Measurements from ENCODE around the gene NUDT7.
A peak's percentile ranks its signal among the peaks of the same experiment; 100 is the strongest.

NUDT7 gene

GRCh38 chr16:77732241-77732946 lies 10.1 kb downstream of the NUDT7 start:
- H3K4me3 ChIP-seq (ENCODE audit: severe bottlenecking): no peak overlapping the region
- TF ChIP-seq, protein P1, sequence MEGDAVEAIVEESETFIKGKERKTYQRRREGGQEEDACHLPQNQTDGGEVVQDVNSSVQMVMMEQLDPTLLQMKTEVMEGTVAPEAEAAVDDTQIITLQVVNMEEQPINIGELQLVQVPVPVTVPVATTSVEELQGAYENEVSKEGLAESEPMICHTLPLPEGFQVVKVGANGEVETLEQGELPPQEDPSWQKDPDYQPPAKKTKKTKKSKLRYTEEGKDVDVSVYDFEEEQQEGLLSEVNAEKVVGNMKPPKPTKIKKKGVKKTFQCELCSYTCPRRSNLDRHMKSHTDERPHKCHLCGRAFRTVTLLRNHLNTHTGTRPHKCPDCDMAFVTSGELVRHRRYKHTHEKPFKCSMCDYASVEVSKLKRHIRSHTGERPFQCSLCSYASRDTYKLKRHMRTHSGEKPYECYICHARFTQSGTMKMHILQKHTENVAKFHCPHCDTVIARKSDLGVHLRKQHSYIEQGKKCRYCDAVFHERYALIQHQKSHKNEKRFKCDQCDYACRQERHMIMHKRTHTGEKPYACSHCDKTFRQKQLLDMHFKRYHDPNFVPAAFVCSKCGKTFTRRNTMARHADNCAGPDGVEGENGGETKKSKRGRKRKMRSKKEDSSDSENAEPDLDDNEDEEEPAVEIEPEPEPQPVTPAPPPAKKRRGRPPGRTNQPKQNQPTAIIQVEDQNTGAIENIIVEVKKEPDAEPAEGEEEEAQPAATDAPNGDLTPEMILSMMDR (IDR thresholded peaks at IDR 0.05; ENCODE audit: poor library complexity, severe bottlenecking): no peak
- no peak overlapping the region for H3K27ac ChIP-seq (ENCODE audit: poor library complexity, severe bottlenecking)
- ATAC-seq (ENCODE audit: low read depth): peak; percentile 81; the same call in 1 of the 3 replicates
- DNase-seq (ENCODE audit: low spot score): no peak
- no peaks in the 10 kb centered on the region for H3K27me3 ChIP-seq (ENCODE audit: insufficient read depth, poor library complexity, severe bottlenecking)
- H3K9me3 ChIP-seq (ENCODE audit: severe bottlenecking): no peaks in the 10 kb centered on the region
- H3K36me3 ChIP-seq (ENCODE audit: low read depth): no peaks in the 10 kb centered on the region
- no peaks in the 10 kb centered on the region for H3K4me1 ChIP-seq (ENCODE audit: insufficient read depth, poor library complexity, severe bottlenecking)

DNA sequence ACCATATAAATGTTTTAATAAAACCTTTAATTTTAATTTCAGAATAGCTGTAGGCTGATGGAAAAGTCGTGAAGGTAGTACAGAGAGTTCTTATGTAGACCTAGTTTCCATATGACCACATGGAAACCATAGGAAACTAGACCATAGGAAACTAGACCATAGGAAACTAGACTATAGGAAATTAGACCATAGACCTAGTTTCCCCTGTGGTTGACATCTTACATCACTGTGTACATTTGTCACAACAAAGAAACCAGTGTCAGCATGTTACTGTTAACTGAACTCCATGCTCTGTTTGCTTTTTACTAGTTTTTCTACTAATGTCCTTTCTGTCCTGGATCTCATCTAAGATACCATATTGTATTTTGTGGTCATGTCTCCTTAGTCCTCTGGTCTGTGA lies 14.6 kb downstream of the NUDT7 start:
- ATAC-seq (ENCODE audit: low read depth): no peak
- Histone ChIP-seq H3K4me1 (ENCODE audit: insufficient read depth, poor library complexity, severe bottlenecking) (no peaks in the 10 kb centered on the region), H3K9me3 (ENCODE audit: severe bottlenecking) (no peaks in the 10 kb centered on the region), H3K27ac (ENCODE audit: poor library complexity, severe bottlenecking) (no peak overlapping the region), H3K36me3 (ENCODE audit: low read depth) (no peaks in the 10 kb centered on the region), H3K27me3 (ENCODE audit: insufficient read depth, poor library complexity, severe bottlenecking) (no peaks in the 10 kb centered on the region), H3K4me3 (ENCODE audit: severe bottlenecking) (no peak overlapping the region)
- TF ChIP-seq, protein P1 (IDR thresholded peaks at IDR 0.05; ENCODE audit: poor library complexity, severe bottlenecking): no peak
- DNase-seq (ENCODE audit: low spot score): no peak

DNA sequence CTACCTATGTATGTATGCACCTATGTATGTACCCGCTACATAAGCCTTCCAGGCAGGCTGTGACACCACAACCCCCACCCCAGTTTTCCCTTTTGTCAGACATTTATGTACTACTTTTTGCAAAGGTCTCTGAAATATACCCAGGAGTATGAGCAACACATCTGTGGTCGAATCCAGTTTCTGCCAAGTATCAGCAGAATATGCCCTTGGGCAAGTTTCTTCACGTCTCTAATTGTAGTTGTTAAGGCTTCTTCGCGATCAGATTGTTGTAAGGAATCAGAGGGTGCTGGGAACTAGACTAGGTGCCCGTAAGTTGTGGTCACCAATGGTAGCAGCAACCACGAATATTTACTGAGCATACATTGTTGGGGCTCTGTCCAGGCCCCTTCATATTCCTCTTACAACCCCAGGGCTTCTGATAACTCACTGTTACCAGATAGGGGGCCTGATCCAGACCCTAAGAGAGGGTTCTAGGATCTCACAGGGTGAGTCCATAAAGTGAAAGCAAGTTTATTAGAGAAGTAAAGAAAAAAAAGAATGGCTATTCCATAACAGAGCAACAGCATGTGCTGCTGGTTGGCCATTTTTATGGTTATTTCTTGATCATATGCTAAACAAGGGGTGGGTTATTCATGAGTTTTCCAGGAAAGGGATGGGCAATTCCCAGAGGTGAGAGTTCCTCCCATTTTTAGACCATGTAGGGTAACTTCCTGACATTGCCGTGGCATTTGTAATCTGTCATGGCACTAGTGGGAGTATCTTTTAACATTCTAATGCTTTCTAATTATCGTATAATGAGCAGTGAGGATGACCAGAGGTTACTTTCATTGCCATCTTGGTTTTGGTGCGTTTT lies 16.6 kb downstream of the NUDT7 start:
- no peaks in the 10 kb centered on the region for H3K4me1 ChIP-seq (ENCODE audit: insufficient read depth, poor library complexity, severe bottlenecking)
- TF ChIP-seq, protein P1 (IDR thresholded peaks at IDR 0.05; ENCODE audit: poor library complexity, severe bottlenecking): no peak
- H3K27me3 ChIP-seq (ENCODE audit: insufficient read depth, poor library complexity, severe bottlenecking): peaks cover 4% of the 10 kb centered on the region
- H3K9me3 ChIP-seq (ENCODE audit: severe bottlenecking): no peaks in the 10 kb centered on the region
- DNase-seq (ENCODE audit: low spot score) (no peak), ATAC-seq (ENCODE audit: low read depth) (peak; percentile 49; the same call in 1 of the 3 replicates)
- no peaks in the 10 kb centered on the region for H3K36me3 ChIP-seq (ENCODE audit: low read depth)
- no peak overlapping the region for H3K4me3 ChIP-seq (ENCODE audit: severe bottlenecking)
- H3K27ac ChIP-seq (ENCODE audit: poor library complexity, severe bottlenecking): no peak overlapping the region

DNA sequence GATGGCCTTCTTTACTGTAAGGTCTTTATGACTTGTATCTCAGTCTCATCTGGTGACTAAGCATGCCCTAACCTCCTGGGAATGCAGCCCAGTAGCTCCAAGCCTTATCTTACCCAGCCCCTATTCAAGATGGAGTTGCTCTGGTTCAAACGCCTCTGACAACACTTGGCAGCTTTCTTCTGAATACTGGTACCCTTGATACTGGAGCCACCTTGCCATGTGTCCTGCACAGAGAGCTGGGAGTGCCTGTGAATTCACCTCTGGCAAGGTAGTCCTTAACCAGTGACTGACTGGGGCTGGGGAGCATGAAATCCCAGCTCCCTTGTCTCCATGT lies 17.2 kb downstream of the NUDT7 start:
- H3K4me1 ChIP-seq (ENCODE audit: insufficient read depth, poor library complexity, severe bottlenecking): no peaks in the 10 kb centered on the region
- H3K4me3 ChIP-seq (ENCODE audit: severe bottlenecking): no peak overlapping the region
- TF ChIP-seq, protein P1 (IDR thresholded peaks at IDR 0.05; ENCODE audit: poor library complexity, severe bottlenecking): no peak
- no peak for DNase-seq (ENCODE audit: low spot score)
- H3K36me3 ChIP-seq (ENCODE audit: low read depth): no peaks in the 10 kb centered on the region
- H3K27me3 ChIP-seq (ENCODE audit: insufficient read depth, poor library complexity, severe bottlenecking): peaks cover 7% of the 10 kb centered on the region
- no peak overlapping the region for H3K27ac ChIP-seq (ENCODE audit: poor library complexity, severe bottlenecking)
- H3K9me3 ChIP-seq (ENCODE audit: severe bottlenecking): no peaks in the 10 kb centered on the region
- ATAC-seq (ENCODE audit: low read depth): no peak
